HG02610 (cell line): ENCODE results near the gene KCNJ11.

Experiments used
- ATAC-seq: cut with Tn5 transposase; IDR thresholded peaks from one replicate; pipeline ENCODE4 v1.9.1; 2021; ENCODE audit warnings: mild to moderate bottlenecking, moderate library complexity; ENCODE audit not compliant: unreplicated experiment

Gene KCNJ11

GRCh38 chr11:17410606-17411379 is 22.3 kb upstream of the KCNJ11 start:
- no peak for ATAC-seq

- ATAC-seq, result no peak
These were observed 20.2 kb upstream of the KCNJ11 start for GRCh38 chr11:17408641-17409040.

DNA sequence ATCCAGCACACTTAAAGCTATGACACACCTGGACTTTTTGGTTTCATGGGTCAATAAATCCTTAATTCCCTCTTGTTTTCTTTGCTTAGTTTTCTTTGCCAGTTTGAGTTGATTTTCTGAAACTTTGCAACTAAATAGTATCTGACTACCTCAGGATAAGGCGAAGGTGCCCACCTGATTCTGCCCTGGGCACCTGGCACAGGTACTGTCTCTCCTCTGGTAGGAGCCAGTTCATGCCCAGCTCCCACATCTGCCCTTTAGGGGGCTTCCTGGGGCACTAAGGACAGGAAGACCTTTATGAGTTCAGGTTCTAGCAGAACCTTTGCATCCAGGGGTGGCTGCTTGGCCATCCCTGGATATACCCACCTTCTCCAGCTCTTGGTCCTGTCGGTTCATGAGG is 19.6 kb upstream of the KCNJ11 start:
- no peak for ATAC-seq

DNA sequence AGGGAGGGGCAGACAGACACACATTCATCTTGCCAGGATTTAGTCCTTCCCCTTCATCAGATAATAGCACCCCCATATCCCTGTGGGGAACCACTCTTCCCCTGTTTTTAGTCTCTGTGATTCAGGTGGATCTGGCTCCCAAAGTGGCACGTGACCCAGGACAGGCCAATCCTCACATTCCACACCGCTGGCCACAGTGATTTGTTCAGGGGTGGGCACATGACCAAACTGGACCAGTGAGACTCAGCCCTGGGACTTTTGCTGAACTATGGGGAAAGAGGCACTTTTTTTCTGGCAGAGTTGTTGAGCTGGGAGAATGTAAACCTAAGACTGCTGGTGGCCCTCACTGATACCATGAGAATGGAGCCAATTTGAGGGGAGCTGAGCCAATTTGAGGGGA is 19.1 kb upstream of the KCNJ11 start:
- ATAC-seq, result no peak

- ATAC-seq, result no peak
These were observed 18.3 kb upstream of the KCNJ11 start for GRCh38 chr11:17406818-17407149.

- ATAC-seq, result no peak
These were observed 17.8 kb upstream of the KCNJ11 start for GRCh38 chr11:17406082-17406817.

DNA sequence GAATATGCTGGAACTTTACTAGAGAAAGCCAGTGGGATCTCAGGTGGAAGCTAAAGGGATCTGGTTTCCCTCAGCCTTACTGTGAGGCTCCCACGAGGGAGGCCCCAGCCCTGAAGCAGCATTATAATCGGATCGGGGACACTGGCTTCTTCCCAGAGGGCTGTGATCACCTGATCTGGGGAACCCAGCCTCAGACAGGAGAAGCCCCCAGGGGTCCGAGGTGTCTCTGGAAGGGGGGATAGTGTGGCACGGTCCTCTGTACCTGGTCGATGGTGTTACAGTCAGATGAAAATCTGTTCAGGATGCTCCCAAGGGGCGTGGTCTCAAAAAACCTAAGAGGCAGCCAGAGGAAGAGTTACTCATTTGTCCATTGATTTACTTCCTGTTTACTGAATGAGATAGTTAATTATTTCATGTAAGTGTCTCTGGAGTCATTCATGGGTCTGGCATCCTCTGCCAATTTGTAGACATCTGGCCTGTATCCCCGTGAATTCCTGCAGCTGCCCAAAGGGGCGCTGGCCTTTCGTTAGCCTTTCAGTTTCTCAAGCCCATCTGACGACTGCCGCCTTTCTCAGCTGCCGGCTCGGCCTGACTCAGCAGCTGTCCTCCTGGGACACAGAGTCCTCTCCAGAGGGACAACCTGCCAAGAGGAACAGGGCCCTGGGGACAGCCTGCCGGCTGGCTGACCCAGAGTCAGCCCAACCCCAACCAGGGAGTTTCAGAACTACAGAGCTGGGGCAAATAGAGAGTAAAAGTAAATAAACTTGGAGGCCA is 17.0 kb upstream of the KCNJ11 start:
- ATAC-seq, result no peak

DNA sequence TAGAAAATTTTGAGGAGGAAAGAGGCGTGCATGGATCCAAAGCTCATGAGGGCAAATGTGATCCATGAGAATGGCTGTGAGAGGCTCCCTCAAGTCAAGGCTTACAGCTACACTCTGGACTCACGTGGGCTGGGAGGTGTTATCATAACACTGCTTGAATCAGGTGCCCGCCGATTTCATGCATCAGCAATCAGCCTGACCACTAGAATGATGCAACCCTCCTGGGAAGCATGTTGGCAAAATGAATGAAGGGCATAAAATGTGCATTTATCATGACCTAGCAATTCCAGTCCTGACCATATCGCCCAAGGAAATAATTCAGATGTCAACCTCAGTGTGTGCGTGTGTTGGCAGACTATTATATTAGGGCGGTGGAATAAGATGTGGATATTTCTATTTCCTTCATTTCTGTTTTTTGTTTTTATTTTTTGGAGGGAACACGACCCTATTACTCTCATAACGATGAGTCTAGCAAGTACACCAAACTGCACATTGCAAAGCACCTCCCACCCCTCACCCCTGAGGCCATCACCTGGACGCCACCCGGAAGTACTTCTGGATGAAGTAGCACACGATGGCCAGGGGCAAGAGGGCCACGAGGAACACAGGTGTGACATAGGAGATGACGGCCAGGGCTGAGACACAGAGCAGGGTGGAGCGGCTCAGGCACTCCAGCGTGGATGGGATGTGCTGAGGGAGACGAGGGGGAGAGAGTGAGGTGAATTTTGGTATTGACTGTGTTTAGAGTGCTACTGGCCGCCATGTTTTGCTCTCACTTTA is 15.7 kb upstream of the KCNJ11 start:
- no peak for ATAC-seq

- no peak for ATAC-seq
These were observed 14.0 kb upstream of the KCNJ11 start for GRCh38 chr11:17402486-17402885.

DNA sequence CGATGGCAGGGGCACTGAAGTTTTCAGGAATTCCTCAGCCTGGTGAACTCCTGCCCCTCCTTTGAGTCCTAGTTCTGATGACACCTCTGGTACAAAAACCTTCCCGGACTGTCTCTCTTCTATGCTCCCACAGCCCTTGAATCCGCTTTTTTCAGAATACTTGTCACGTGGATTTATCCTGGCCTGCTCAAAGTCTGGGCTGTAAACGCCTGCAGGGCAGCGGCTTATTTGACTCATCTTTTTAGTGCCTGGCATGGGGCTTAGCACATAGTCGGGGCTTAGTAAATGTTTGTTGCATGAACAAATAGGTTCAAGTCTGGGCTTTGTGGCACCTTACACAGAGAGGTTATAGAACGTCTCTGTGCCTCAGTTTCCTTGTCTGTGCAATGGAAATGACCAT is 13.4 kb upstream of the KCNJ11 start:
- ATAC-seq, result no peak

- ATAC-seq, result no peak
These were observed 12.9 kb upstream of the KCNJ11 start for GRCh38 chr11:17401316-17401715.

DNA sequence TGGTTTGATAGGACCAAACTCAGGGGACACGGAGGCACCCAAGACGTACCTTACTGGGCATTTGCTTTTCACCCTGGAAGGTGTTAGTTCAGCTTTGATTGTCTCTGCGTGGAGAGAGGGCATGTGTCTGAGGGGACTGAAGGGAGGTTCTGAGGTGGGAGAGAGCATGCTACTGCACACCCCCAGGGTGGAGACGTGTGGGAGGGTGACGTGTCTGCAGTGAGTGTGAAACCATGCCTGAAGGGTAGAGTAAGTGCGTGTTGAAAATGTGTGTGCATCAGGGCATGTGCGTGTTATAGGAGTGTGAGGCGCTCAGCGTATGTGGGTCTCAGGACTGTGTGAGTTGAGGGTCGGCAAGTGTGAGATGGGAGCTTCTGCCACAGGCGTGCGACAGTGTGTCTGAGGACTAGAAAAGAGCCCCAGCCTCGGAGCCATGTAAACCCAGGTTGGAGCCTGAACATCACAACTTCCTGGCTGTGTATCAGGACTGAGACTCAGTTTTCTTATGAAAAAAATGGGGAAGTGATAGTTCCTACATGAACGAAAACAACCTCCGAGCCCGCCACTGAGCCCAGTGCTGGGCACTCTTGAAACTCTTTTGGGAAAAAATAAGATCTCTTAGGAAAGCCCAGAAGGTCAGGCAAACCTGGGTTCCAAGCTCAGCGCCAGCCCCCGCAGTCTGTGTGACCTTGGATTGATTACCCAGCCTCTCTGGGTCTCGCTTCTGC is 11.8 kb upstream of the KCNJ11 start:
- ATAC-seq, result peak; percentile 54

GRCh38 chr11:17399236-17399635 is 10.8 kb upstream of the KCNJ11 start:
- ATAC-seq, result no peak

GRCh38 chr11:17397311-17398002 is 9.0 kb upstream of the KCNJ11 start:
- ATAC-seq, result no peak

DNA sequence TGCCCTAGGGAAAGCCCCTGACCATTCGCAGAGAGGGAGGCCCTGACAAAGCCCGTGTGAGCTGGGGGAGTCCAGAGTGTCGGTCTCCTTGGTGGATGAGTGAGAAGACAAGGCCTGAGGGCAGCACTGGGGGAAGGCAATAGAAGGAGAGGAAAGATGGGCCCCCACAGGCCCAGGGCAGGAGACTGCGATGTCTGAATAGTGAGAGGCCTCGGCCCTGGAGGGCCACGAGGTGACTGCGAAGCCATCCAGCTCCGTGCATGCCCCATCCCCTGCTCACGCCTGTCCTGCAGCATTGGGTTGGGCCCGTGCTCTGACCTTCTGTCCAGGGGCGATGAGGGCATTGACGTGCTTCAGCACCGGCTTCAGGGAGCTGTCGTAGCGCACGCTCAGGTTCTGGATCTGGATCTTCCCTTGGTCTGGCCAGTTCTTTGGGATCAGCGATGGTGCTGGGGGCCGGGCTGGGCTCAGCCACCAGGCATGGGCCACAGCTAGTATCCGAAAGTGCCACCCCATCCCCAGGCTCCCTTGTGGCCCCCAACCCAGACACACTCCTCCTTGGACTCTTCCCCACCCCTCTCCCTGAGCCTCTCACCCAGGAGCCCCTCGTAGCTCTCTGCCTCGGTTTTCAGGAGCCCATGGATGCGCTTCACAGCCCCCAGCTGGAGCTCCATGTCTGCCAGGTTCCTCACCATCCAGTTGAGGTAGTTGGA is 8.3 kb upstream of the KCNJ11 start:
- ATAC-seq, result no peak

GRCh38 chr11:17395978-17396377 is 7.5 kb upstream of the KCNJ11 start:
- no peak for ATAC-seq

DNA sequence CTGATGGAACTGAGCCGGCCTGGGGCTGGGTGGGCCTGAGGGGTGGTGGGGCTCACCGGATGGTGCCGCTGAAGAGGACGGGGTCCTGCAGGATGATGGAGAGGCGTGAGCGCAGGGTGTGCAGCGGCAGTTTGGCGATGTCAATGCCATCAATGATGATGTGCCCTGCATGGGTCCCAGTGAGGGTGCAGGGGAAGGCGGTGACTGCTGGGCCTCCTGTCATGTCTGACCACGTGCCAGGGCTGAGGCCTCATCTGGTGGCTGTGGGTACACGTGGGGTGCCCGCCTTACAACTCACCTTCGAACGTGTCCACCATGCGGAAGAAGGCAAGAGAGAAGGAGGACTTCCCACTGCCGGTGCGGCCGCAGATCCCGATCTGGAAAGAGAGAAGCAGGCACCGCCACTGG is 7.1 kb upstream of the KCNJ11 start:
- ATAC-seq, result no peak

- no peak for ATAC-seq
These were observed 6.4 kb upstream of the KCNJ11 start for GRCh38 chr11:17394743-17395390.

DNA sequence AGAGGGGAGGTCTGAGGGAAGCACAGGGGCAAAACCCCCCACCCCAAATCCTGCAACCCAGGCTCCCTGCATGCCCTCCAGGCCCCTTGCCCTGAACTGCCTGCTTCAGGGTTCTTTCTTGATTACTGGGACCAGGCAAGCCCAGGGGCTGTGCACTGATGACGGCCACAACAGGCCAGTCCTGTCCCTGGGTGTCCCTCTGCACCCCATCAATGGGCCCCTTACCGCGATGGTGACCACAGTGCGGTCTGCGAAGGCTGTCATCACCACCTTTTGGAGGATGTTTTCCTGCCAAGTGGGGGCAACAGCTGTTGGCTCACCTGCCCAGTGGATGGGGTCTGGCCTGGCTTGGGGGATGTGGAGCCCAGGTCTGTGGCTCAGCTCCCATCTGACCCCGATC is 5.0 kb upstream of the KCNJ11 start:
- no peak for ATAC-seq
